SU-DHL-6 (cell line): Measurements from ENCODE around the gene DUSP19.

Source experiments
- CTCF ChIP-seq: fragments of 200-600 bp; sonication (generic); IDR thresholded peaks from one replicate; pipeline ENCODE4 v1.5.1; 2017; ENCODE audit warnings: antibody characterized with exemption, mild to moderate bottlenecking, low read length, moderate library complexity; ENCODE audit not compliant: insufficient read depth, poor library complexity, severe bottlenecking
- EZH2phosphoT487 ChIP-seq: fragments of 200-600 bp; sonication (generic), shearing (Covaris generic); conservative IDR thresholded peaks from 2 replicates; pipeline ENCODE4 v1.6.1; 2018; ENCODE audit warnings: mild to moderate bottlenecking, antibody characterized with exemption, low read length, moderate library complexity, mixed read lengths

GRCh38 chr2:183037074-183037552 lies 41.4 kb upstream of the DUSP19 start:
- TF ChIP-seq CTCF = no peak
- no peak for TF ChIP-seq EZH2phosphoT487
